Measurements from ENCODE around the gene RFLNA. TPM values are rescaled to one million over a fixed set of nuclear protein-coding genes. Genes with fewer than 3 reads are reported as not detected.

Gene RFLNA
- total RNA-seq, 1 experiment from 2014 or later: 10.6 TPM

- peak overlapping the region in 1 of 3 experiments; percentile 30; a peak in 1 of 7 replicates for H3K27ac Mint-ChIP-seq
- no peak overlapping the region for H3K4ac ChIP-seq (ENCODE audit: low read depth, low read length)
- H4K5ac ChIP-seq (ENCODE audit: insufficient read length, low read depth, low read length): no peak overlapping the region
- no peak overlapping the region for H2BK15ac ChIP-seq (ENCODE audit: low read depth, low read length)
- H2BK5ac ChIP-seq (ENCODE audit: insufficient read length, low read length): no peak overlapping the region
- no peaks in the 10 kb centered on the region for H3K4me1 Mint-ChIP-seq
- no peak overlapping the region for H3K14ac ChIP-seq (ENCODE audit: insufficient read depth, low read length)
- H3K4me3 Mint-ChIP-seq: no peak overlapping the region
- no peaks in the 10 kb centered on the region for H3K23me2 ChIP-seq (ENCODE audit: insufficient read length, low read depth, low read length, poor library complexity, severe bottlenecking)
- no peak overlapping the region for H3K4me2 ChIP-seq (ENCODE audit: insufficient read depth, insufficient read length, low read length)
- no peaks in the 10 kb centered on the region for H3K79me1 ChIP-seq (ENCODE audit: insufficient read depth, low read depth, low read length, poor library complexity, severe bottlenecking)
- H2AFZ ChIP-seq (ENCODE audit: low read length): no peak overlapping the region
- no peak overlapping the region for H4K91ac ChIP-seq (ENCODE audit: insufficient read length, low read depth, low read length)
- TF ChIP-seq CTCF (conservative IDR thresholded peaks at IDR 0.05): no peak
- H3K23ac ChIP-seq (ENCODE audit: insufficient read length, low read depth, low read length): no peak overlapping the region
- H3K9me3 ChIP-seq (ENCODE audit: control insufficient read depth, low read depth, low read length): no peaks in the 10 kb centered on the region
- 100% methylated on average over 1 of the region's 6 CpGs for WGBS (ENCODE audit: extremely low coverage, insufficient read length, low lambda C conversion rate)
- H4K20me1 ChIP-seq (ENCODE audit: control insufficient read depth, insufficient read depth, insufficient read length): no peaks in the 10 kb centered on the region
- no peak overlapping the region for H4K8ac ChIP-seq (replicated peaks; ENCODE audit: insufficient read length, low read depth, low read length)
- H3K9ac ChIP-seq (ENCODE audit: extremely low read depth, insufficient read length, low read length): no peak overlapping the region
- H3K56ac ChIP-seq (ENCODE audit: insufficient read length, low read depth, low read length): no peak overlapping the region
- H3K79me2 ChIP-seq (ENCODE audit: insufficient read depth, low read length): no peaks in the 10 kb centered on the region
- no peaks in the 10 kb centered on the region for H3K27me3 ChIP-seq (ENCODE audit: insufficient read depth, low read length)
- H2AK5ac ChIP-seq (ENCODE audit: insufficient read length, low read length): no peak overlapping the region
- peaks cover 28 to 71% (median 66%) of the 10 kb centered on the region in 3 experiments; a peak in 6 of 7 replicates for H3K36me3 Mint-ChIP-seq (ENCODE audit: insufficient read depth in 1 of 3, low read depth in 3 of 3)
- no peak overlapping the region for H3K18ac ChIP-seq (ENCODE audit: insufficient read length, low read depth, low read length)
- no peak for DNase-seq
- no peaks in the 10 kb centered on the region for H3K4me1 ChIP-seq (ENCODE audit: insufficient read depth, low read length)
- H3K27me3 Mint-ChIP-seq (ENCODE audit: low read depth): peaks cover 2% of the 10 kb centered on the region; the same call in 1 of the 2 replicates
- no peak overlapping the region for H2BK20ac ChIP-seq (ENCODE audit: low read depth, low read length, poor library complexity, severe bottlenecking)
- no peaks in the 10 kb centered on the region for H3K9me3 Mint-ChIP-seq
- H3K27ac ChIP-seq (ENCODE audit: insufficient read length, low read depth, low read length): no peak overlapping the region
- H2BK120ac ChIP-seq (ENCODE audit: low read depth, low read length, poor library complexity, severe bottlenecking): no peak overlapping the region
- no peak overlapping the region for H3T11ph ChIP-seq (ENCODE audit: low read length)
- no peak overlapping the region for H2BK12ac ChIP-seq (ENCODE audit: insufficient read length, low read depth, low read length)
Observed at GRCh38 chr12:124338448-124338847, 43.6 kb downstream of the RFLNA start.
